Measurements from ENCODE around the gene NPIPA5.
"Not testable (repeated sequence)": the region's sequence is repeated elsewhere in the genome, so short reads cannot be mapped to it uniquely, and the experiment has no call there.

Gene NPIPA5

DNA sequence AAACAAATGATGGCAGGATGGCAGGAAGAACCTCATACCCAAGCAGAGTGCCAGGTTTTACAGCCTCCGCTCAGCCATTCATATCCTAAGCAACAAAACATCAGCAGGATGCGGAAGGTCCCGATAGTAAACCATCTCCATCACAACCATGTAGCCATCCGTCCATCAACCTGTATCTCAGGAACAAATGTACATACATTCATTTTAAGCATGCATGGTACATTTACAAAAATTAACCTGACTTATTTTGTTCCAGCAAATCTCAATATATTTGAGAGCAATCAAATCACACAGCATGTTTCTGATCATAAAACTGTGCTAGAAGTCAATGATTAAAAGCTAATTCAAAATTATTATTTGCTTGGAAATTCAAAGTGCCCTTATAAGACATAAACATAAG, at the start of gene NPIPA5:
NPIPA5 (minus strand) TSS at position 101 of the 400 bp plus-strand sequence; CDS start at position 101, 0 bp downstream.
- not testable (repeated sequence) for DNase-seq

- no peak for DNase-seq
Observed at GRCh38 chr16:15427648-15428239, 49.6 kb upstream of the NPIPA5 start.

DNA sequence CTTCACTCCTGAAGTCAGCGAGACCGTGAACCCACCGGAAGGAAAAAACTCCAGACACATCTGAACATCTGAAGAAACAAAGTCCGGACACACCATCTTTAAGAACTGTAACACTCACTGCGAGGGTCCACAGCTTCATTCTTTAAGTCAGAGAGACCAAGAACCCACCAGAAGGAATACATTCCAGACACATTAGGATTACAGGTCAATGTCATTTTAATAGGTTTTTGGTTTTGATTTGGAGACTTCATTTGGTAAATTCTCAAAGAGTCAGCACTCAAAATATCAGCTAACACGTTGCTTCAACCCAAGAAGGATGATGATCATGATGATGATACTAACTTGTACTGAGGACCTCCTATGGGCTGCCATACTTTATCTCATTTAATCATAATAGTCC, 48.7 kb upstream of the NPIPA5 start:
- no peak for DNase-seq

DNA sequence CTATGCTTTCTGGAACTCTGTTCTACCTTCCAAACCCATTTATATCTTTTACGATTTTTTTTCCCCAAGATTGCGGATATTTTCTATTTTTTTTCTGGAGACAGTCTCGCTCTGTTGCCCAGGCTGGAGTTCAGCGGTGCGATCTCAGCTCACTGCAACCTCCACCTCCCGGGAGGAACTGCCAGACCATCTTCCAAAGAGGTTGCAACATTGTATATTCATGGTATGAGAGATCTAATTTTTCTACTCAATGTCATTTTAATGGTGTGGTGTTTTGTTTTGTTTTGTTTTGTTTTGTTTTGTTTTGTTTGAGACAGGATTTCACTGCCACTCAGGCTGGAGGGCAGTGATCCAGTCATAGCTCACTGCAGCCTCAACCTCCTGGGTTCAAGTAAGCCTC, 47.8 kb upstream of the NPIPA5 start:
- DNase-seq = no peak

- no peak for DNase-seq
Observed at GRCh38 chr16:15422222-15422621, 44.1 kb upstream of the NPIPA5 start.

- not testable (repeated sequence) for DNase-seq
Observed at GRCh38 chr16:15421696-15422095, 43.6 kb upstream of the NPIPA5 start.

DNA sequence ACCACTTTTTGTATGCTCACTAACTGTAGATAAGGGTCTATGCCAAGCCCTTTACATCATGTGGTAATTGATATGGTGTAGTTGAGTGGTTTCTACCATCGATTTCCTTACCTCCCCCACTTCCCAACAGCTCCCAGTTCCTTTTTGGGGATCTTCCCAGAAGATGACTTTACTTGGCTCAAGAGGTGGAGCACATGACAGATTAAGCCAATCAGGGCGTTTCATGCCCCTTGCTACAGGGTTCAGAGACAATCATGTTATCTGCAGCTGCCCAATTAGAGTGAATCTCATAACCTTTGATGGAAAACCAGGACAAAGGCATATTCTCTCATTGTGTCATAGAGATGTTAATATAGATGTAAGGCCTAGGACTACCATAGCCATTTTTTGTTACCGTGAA, 40.1 kb upstream of the NPIPA5 start:
- no peak for DNase-seq

GRCh38 chr16:15417197-15417596, 39.1 kb upstream of the NPIPA5 start:
- no peak for DNase-seq

DNA sequence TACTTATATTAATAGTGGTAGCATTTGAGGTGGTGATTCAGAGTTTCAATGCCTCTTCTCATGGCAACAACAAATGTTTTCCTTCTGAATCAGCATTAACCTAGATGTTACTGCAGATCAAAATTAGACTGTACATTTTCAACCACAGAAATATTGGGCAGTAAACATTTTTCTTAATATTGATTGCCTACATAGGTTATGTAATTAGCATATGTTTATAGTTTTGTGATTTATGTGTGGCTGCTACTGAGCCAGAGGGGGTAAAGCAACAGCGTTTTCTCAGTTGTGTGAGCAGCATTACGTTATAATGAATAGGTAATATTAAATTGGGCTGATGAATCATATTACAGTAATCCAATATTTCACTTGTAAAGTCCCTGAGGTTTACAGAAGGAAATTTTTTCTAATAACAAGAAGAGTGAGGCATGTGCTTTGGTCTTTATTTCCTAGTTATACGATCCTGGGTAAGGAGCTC, 37.5 kb upstream of the NPIPA5 start:
- DNase-seq = no peak

DNA sequence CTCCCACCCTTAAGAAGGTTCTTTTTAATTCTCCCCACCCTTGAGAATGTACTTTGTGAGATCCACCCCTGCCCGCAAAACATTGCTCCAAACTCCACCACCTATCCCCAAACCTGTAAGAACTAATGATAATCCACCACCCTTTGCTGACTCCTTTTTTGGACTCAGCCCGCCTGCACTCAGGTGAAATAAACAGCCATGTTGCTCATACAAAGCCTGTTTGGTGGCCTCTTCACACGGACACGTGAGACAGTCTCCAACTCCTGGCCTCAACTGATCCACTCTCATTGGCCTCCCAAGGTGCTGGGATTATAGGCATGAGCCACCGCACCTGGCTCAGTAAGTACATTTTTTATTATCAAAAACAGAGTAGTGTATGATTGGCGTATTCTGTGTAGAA, 31.4 kb upstream of the NPIPA5 start:
- not testable (repeated sequence) for DNase-seq

DNA sequence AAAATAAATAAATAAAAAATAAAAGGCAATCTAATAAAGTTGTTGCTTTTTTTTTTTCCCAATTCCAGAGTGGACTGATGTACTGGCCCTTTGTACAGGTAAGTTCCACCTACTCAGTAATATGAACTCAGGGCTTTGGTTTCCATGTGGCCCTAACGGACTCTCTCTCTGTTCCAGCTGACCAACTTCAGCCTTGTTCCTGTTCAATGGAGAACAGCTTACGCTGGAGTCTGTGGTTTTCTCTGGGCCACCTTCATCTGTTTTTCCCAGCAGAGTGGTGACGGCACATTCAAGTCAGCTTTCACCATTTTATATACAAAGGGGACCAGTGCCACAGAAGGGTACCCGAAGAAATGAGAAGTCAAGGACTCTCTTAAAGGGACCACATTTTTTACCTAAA, 29.7 kb upstream of the NPIPA5 start:
- DNase-seq = not testable (repeated sequence)

- no peak for DNase-seq
Observed at GRCh38 chr16:15404792-15405191, 26.7 kb upstream of the NPIPA5 start.

DNA sequence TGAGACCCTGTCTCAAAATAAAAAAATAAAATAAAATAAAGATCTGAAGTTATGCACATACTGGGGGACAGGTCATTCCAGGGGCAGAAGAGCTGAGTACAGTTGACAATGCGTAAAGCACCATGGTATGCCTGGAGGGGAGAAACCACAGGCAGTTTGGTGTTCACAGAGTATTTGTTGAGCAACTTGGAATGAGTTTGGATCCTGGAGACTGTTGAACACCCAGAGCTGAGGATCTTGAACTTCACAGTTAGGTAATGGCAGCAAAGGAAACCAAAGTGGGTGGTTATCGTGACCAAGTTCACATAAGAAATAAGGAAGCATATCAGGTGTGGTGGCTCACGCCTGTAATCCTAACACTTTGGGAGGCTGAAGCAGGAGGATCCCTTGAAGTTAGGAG, 26.0 kb upstream of the NPIPA5 start:
- DNase-seq = not testable (repeated sequence)

GRCh38 chr16:15403392-15403995, 25.4 kb upstream of the NPIPA5 start:
- DNase-seq = no peak

- no peak for DNase-seq
Observed at GRCh38 chr16:15401972-15402371, 23.9 kb upstream of the NPIPA5 start.

DNA sequence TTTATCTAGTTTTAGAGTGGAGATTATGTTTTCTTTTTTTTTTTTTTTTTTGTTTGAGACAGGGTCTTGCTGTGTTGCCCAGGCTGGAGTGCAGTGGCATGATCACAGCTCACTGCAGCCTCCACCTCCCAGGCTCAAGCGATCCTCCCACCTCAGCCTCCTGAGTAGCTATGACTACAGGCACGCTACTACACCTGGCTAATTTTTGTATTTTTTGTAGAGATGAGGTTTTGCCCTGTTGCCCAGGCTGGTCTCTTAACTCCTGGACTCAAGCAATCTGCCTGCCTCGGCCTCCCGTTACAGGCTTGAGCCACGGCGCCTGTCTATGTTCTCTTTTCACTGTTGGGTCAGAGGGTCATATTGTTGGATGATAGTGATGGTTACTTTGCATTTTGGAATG, 22.2 kb upstream of the NPIPA5 start:
- DNase-seq = not testable (repeated sequence)

DNA sequence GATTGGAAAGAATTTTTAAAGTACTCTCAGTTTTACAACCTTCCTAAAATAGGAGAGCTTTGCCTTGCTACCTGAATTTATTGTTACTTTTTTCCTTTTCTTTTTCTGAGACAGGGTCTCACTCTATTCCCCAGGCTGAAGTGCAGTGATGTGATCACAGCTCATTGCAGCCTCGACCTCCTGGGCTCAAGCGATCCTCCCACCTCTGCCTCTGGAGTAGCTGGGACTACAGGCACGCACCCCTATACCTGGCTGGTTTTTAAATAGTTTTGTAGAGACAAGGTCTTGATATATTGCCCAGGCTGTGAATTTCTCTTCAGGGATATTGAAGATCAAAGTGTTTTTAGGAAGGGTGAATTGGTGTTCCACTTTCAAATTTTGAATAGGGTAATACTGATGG, 21.2 kb upstream of the NPIPA5 start:
- DNase-seq = no peak

DNA sequence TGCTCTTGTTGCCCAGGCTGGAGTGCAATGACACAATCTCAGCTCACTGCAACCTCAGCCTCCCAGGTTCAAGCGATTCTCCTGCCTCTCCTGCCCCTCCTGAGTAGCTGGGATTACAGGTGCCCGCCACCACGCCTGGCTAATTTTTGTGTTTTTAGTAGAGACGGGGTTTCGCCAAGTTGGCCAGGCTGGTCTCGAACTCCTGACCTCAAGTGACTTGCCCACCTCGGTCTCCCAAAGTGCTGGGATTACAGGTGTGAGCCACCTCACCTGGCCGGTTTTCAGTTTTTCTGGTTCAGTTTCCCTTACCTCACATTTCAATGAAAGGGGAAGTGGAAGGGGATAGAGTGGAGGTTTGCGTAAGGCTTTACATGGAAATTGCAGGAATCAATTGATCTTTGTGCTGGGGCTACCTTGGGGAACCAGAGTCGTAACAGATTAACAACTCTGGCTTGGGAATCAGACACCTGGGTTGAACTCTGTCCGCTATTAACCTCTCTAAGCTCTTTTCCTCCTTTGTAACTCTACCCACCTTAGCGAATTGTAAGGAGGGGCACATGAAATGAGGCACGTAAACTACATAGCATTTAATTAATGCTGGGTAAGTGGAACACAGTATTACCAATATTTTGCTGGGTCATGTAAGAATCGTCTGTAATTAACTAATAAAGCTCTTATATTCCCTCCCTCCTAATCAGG, 20.7 kb upstream of the NPIPA5 start:
- no peak for DNase-seq

- no peak for DNase-seq
Observed at GRCh38 chr16:15396948-15397594, 19.0 kb upstream of the NPIPA5 start.

- DNase-seq = not testable (repeated sequence)
Observed at GRCh38 chr16:15396509-15396829, 18.4 kb upstream of the NPIPA5 start.

DNA sequence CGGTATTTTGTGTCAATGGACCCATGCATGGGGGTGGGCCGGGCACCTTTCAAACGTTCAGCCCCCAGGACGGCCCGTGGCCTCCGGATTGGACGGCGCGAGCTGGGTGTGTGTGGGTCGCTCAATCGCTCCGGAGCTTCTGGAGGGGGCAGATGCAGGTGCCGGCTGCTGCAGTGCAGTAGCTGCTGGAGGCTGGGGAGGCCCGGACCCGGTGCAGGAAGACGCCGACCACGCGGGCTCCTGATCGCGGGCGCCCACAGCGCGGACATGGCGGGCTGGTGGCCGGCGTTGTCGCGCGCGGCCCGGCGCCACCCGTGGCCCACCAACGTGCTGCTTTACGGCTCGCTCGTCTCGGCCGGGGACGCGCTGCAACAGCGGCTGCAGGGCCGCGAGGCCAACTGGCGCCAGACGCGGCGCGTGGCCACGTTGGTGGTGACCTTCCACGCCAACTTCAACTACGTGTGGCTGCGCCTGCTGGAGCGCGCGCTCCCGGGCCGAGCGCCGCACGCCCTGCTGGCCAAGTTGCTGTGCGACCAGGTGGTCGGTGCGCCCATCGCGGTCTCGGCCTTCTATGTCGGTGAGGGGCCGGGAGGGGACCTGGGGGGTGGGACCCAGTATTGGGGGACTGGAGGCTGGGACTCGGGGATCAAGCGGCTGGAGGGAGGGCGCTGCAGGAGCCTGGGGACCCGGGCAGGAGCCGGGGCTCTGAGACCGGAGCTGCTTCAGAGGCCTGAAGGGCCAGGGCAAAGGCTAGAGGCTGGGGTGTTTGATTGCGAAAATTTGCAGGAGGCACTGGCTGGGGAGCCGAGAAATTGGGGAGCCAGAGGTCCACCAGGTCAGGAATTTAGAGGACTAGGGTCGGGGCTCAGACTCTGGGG, 17.8 kb upstream of the NPIPA5 start, which contains the start of gene MPV17L:
MPV17L (plus strand) TSS at position 124 of the 878 bp plus-strand sequence; CDS start at position 268, 144 bp downstream.
- not testable (repeated sequence) for DNase-seq

DNA sequence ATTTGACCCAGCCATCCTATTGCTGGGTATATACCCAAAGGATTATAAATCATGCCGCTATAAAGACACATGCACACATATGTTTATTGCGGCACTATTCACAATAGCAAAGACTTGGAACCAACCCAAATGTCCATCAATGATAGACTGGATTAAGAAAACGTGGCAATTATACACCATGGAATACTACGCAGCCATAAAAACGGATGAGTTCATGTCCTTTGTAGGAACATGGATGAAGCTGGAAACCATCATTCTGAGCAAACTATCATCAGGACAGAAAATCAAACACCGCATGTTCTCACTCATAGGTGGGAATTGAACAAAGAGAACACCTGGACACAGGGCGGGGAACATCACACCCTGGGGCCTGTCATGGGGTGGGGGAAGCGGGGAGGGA, 14.9 kb upstream of the NPIPA5 start:
- DNase-seq = not testable (repeated sequence)

- not testable (repeated sequence) for DNase-seq
Observed at GRCh38 chr16:15389916-15390315, 11.8 kb upstream of the NPIPA5 start.

Measured in NCI-H1417 treated with DMSO at 0.1 percent for 48 hours (cell line).